Embryonic facial prominence (tissue), 1 donor: Measurements from ENCODE around the gene GPR162.

Experiments
- DNase-seq: peaks from one replicate; pipeline ENCODE4 v3.0.0-alpha.2; 2016; ENCODE audit errors: extremely low spot score

Gene GPR162, protein sequence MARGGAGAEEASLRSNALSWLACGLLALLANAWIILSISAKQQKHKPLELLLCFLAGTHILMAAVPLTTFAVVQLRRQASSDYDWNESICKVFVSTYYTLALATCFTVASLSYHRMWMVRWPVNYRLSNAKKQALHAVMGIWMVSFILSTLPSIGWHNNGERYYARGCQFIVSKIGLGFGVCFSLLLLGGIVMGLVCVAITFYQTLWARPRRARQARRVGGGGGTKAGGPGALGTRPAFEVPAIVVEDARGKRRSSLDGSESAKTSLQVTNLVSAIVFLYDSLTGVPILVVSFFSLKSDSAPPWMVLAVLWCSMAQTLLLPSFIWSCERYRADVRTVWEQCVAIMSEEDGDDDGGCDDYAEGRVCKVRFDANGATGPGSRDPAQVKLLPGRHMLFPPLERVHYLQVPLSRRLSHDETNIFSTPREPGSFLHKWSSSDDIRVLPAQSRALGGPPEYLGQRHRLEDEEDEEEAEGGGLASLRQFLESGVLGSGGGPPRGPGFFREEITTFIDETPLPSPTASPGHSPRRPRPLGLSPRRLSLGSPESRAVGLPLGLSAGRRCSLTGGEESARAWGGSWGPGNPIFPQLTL

DNA sequence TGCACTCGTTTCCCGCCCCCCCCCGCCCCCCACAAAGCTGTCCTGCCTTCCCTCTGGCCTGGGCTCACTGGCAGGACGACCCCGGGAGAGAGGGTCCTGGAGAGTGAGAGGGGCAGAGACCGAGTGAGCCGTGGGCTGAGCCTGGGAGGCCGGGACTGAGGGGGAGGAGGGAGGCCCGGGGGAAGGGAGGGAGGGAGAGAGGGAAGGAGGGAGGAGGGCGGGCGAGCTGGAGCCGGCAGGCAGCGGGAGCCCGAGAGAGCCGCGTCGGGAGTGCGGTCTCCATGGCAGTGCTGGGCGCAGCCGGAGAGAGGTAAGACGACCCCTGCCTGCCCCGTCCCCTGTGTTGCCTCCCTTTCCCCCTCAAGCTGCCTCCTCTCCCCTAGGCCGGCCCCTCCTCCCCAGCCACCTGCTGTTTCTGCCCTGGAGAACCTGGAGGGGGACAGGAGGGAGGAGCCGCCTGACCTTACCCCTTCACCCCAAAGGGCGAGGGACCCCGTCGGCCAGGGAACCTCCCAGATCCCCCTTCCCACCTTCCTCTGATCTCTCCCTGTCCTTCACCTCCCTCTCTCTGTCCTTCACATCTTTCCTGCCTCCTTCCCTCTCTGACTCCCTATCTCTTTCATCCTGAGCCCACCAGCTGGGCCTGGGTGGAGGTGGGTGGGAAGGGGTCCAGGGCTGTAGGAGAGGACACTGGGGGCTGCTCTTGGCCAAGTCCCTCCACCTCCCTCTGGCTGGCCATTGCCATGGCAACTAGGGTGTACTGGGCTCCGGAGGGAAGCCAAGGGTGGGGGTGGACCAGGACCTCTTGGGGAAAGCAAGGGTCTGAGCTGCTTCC, at the start of gene GPR162:
TSS of gene GPR162 (plus strand) at position 231 of the 835 bp plus-strand sequence. CDS start 2,078 bp downstream, outside the sequence.
- DNase-seq, result peak; percentile 72

DNA sequence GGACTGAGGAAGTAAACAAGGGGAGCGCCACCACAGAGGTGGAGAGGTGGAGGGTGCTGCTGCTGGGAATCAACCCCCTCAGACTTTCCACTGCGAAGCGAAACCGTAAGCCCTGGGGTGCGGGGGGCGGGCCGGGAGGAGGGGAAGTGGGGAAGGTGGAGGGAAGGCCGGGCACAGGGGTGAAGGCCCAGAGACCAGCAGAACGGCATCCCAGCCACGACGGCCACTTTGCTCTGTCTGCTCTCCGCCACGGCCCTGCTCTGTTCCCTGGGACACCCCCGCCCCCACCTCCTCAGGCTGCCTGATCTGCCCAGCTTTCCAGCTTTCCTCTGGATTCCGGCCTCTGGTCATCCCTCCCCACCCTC, 49.3 kb upstream of the GPR162 start, which contains the start of gene LAG3:
TSS of gene LAG3 (plus strand) at position 190 of the 365 bp plus-strand sequence. CDS start 333 bp downstream, outside the sequence.
- DNase-seq, result no peak

DNA sequence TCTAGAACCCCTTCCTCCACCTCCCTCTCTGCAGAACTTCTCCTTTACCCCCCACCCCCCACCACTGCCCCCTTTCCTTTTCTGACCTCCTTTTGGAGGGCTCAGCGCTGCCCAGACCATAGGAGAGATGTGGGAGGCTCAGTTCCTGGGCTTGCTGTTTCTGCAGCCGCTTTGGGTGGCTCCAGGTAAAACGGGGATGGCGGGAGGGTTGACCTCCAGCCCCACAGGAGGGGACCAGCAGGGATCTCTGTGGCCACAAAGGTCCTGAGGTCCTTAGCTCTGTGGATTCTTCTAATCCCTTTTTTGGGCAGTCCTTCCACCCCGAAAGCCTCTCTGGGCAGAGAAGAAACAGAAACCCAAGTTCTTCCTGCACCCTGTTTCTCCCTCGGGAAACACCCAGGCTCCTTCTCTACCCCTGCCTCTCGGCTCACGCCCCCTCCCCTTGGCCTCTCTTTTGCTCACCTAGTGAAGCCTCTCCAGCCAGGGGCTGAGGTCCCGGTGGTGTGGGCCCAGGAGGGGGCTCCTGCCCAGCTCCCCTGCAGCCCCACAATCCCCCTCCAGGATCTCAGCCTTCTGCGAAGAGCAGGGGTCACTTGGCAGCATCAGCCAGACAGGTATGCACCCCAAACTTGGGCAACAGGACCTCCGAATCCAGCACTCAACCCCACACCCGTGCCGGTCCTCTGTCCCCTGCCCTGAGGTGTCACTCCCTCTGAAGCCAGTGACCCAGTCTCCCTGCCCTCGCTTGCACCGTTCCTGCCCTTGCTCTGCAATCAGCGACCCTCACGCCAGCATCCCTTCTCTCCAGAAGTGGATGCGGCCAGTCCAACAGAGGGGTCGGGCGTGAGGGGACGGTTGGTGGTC, 48.7 kb upstream of the GPR162 start:
- DNase-seq, result no peak

DNA sequence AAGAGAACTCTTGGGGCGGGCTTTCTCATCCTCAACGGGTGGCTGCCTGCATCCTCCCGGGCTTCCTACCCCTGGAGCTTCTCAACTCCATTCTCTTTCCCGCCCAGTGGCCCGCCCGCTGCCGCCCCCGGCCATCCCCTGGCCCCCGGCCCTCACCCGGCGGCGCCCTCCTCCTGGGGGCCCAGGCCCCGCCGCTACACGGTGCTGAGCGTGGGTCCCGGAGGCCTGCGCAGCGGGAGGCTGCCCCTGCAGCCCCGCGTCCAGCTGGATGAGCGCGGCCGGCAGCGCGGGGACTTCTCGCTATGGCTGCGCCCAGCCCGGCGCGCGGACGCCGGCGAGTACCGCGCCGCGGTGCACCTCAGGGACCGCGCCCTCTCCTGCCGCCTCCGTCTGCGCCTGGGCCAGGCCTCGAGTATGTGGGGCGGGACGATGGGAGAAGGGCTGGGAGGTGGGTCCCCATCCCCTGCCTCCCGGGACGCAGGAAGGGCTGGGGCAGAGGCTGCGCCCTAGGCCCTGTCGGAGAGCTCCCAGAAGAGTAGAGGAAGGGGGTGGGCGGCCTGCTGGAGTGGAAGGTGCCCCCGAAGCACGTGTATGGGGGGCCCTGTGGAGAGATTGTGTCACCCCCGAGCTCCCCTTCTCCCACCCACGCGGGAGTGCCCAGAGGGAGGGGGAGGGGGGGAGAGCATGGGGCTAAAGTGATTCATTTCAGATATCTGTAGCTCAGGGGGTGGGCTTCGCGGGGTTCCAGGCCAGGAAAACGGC, 47.9 kb upstream of the GPR162 start:
- DNase-seq, result no peak

DNA sequence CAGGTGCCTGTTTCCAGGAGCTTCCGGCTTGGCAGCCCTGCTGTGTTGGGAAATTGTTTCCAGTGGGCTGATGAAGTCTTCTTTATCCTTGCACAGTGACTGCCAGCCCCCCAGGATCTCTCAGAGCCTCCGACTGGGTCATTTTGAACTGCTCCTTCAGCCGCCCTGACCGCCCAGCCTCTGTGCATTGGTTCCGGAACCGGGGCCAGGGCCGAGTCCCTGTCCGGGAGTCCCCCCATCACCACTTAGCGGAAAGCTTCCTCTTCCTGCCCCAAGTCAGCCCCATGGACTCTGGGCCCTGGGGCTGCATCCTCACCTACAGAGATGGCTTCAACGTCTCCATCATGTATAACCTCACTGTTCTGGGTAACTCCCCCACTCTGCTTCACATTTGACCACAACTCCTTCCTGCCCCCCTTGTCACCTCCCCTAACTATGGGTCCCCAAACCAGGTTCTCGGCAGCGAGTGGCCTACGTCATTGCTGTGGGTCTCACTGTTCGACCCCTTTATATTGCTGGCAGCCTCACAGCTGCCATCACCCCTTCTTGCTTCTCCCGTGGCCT, 47.0 kb upstream of the GPR162 start:
- DNase-seq, result no peak

DNA sequence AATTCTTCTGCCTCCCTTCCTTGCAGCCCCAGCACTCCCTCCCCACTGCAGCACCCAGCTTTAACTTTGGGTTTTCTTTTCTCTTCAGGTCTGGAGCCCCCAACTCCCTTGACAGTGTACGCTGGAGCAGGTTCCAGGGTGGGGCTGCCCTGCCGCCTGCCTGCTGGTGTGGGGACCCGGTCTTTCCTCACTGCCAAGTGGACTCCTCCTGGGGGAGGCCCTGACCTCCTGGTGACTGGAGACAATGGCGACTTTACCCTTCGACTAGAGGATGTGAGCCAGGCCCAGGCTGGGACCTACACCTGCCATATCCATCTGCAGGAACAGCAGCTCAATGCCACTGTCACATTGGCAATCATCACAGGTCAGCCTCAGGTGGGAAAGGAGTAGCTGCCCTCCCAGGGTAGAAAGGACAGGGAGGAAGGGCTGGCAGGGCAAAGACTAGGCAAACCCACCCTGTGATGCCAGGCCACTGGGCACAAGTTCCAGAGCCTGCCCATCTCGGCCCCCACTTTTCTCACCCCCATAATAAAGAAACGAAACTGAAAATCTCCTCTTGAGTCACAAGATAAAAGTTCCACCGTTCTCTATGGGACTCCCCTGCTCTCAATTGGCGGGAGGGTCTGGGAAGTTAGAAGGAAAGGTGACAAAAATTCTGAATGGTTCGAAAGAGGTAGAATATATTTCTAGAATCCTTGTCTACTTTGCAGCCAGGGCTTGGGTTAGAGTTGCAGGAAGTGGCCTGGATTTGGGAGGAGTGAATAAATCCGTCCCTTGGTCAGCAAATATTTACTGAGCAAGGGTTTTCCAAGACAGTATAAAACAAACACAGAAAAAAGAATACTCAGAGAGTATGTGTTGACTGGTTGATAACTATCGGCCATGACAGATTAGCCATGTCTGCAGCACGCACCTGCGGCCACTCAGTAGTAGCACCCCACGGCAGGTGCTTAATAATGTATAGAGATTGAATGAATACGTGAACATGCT, 46.1 kb upstream of the GPR162 start:
- DNase-seq, result no peak

DNA sequence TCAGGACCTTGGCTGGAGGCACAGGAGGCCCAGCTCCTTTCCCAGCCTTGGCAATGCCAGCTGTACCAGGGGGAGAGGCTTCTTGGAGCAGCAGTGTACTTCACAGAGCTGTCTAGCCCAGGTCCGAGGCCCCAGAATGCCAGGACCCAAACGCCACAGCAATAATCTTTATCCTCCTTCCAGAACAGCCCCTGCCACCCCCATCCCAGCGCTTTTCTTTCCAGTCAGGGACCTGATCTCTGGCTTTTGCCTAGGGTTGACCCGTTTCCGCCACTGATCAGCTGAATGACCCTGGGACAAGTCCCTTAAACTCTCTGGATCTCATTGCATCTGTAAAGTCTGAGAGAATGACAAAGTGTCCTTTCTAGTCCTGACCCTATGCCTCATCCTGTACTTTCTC, 44.2 kb upstream of the GPR162 start:
- no peak for DNase-seq

DNA sequence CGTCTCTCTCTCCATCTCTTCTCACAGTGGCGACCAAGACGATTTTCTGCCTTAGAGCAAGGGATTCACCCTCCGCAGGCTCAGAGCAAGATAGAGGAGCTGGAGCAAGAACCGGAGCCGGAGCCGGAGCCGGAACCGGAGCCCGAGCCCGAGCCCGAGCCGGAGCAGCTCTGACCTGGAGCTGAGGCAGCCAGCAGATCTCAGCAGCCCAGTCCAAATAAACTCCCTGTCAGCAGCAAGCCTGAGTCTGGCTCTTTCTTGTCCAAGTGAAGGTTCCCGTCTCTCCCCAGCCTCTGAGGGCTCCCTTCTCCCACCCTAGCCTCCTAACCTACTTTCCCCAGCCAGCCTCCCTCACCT, 43.4 kb upstream of the GPR162 start:
- DNase-seq, result no peak

DNA sequence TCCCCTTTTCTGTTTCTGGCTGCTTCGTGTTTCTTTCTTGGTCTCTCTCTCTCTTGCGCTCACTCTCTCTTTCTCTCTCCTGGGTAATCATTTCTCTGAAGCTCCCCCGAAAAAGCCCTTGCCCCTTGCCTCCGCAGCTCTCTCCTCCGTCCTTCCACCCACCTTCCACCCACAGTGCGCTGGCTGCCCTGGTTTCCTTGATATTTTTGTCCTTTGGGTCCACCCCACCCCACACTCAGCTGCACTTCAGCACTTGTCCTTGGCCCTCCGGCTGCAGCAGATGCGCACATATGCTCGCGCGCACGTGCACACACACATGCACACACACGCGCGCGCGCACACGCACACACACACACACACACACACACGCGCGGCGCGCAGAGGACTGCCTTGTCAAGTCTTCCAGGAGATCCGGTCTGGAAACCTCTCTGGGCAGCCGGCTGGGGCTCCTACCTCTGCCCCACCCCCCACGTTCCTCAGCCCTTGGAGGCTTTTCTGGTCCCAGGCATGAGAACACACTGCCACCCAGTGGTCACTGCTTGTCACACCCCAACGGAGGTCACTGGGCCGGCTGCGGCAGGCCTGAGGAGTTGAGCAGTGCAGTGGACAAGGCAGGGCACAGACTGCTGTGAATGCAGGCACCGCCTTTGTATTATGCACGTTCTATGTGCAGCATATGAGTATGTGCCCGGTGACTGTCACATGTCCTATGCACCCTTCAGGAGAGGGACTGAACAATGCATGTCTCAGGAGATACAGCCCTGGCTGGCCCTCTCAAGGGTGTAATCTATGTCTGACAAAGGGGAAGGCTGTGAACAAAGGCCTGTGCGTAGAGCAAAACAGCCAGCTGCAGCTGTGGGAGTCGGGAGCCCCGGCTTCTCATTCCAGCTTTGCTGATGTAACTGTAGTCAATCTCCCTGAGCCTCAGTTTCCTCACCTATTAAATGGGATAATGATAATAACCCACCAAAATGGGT, 42.8 kb upstream of the GPR162 start:
- DNase-seq, result peak; percentile 79

DNA sequence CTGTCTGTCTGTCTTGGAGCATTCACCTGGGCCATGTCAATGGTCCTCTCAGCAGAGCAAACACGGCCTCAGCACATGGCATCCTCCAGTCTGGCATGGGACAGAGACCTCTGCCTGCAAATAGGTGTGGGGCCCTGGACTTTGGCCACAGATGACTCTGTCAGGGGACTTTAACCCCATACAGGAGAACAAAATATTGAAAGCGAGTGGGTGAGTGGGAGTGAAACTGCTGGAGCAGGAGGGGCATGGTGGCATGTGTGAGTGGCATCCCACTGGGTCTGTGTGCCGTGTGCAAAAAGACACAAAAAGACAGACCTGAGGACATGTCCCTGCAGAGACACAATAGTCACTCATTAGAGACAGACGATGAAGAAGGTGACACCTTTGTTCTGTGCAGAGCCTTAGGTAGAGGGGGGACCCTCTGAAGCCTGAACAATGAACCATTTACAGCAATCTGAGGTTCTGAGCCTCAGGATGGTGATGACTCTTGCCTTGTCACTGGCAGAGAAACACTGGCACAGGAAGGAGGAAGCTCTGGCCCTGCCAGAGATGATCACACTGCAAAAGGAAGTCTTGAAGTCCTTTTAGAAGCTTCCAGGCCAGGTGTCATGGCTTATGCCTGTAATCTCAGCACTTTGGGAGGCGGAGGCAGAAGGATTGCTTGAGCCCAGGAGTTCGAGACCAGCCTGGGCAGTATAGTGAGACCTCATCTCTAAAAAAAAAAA, 41.8 kb upstream of the GPR162 start:
- DNase-seq, result no peak

DNA sequence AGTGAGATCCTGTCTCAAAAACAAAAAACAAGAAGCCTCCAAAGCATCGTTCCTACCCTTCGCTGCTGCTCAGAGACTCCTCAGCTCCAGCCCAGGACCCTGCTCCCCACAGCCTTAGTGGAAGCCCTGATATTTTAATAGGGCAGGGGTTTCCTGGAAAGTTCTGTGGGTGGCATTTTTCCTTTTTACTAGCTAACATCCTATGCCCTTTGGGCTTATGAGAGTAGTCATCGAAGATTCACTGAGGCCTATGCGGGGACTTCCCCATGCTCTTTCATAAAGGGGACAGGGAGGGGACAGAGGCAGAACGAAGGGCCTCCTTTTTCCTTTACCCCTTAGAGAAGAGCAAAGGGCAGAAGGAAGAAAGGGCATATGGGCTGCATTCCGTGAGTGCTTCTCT, 41.0 kb upstream of the GPR162 start:
- DNase-seq, result no peak

DNA sequence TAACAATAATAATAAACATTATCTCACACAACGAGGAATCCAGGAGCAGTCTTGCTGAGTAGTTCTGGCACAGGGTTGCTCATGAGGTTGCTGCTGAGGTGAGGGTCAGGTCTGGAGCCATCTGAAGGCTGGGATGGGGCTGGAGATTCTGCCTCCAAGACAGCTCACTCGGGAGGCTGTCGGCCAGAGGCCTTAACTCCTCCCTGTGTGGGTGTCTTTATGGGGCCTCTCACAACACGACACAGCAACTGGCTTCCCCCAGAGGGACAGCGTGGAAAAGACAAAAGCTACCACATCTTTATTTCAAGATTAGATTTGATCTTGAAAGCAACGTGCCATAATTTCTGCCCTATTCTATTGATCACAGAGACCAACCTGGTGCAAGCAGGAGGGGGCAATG, 39.5 kb upstream of the GPR162 start:
- no peak for DNase-seq

DNA sequence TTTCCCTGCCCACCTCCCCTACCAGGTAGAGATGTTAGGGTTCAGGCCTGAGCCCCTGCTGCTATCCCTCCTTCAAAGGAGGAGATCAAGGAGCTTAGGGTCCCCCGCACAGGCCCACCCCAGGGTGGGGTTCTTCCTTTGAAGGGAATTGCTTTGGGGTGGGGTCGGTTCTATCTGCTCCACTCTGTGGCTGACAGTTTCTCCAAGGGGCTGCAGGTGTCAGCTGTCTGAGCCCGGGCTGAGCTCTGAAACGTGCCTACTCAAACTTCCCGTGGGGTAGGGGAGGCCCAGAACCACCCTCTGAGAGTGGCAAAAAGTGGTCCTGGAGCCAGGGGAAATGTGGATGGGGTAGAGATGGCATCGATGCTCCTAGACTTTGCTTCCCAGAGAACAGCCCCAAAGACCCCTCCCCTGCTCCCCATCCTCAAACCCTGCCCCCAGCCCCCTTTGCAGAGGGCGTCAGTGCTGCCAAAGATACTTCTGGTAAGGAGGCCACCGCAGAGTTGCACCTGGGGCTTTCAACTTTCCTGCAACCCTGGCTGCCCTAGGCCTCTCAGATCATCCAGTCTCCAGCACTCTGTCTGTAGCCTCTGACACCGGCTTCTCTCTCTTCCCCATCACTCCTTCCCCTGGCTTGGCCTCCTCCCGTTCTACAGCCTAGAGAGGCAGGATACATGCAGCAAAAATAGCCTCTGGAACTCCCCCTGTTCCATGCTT, 38.6 kb upstream of the GPR162 start:
- no peak for DNase-seq

DNA sequence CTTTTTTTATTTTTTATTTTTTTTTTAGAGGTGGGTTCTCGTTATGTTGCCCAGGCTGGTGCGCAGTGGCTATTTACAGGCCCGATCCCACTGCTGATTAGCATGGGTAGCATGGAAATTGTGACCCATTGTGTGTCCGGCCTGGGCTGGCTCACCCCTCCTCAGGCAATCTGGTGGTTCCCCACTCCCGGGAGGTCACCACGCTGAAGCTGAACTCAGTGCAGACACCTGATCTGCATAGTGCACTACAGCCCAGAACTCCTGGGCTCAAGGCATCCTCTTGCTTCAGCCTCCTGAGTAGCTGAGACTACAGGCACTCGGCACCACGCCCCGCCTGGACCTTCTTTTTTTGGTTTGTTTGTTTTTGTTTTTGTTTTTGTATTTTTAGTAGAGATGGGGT, 37.8 kb upstream of the GPR162 start:
- DNase-seq, result no peak

DNA sequence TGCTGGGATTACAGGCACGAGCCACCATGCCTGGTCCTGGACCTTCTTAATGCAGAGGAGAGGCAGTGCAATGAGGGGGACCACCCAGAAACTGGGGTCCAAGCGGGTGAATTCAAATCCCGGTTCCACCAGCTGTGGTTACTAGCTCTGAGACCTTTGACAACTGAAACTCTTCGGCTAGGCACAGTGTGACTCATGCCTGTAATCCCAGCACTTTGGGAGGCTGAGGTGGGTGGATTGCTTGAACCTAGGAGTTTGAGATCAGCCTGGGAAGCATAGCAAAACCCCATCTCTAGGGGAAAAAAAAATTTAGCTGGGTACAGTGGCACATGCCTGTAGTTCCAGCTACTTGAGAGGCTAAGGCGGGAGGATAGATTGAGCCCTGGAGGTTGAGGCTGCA, 37.3 kb upstream of the GPR162 start:
- no peak for DNase-seq

DNA sequence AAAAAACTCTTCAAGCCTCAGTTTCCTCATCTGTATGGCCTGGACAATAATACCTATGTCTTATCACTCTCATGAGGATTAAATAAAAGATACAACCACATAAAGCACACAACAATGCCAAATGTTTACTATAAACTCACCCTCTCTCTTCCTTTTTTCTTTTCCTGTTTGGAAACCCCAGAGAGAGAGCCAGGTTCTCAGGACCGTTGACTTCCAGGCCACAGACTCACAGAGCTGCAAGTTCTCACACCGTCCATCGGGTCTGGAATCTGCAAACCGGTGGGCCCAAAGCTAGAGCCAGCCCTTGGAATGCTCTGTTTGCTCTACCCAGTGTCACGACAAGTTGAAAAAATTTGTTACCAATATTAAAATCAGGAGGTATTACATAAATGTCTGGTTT, 36.9 kb upstream of the GPR162 start:
- no peak for DNase-seq
